Measurements from ENCODE around the gene SCUBE1. TPM values are rescaled to one million over a fixed set of nuclear protein-coding genes. Genes with fewer than 3 reads are reported as not detected.

SCUBE1 gene
- total and polyA plus RNA-seq, 2 of the 8 experiments (the other 6 are each of a cell fraction or from before 2014, with no cell fraction given), result 2.3 to 4.9 TPM

DNA sequence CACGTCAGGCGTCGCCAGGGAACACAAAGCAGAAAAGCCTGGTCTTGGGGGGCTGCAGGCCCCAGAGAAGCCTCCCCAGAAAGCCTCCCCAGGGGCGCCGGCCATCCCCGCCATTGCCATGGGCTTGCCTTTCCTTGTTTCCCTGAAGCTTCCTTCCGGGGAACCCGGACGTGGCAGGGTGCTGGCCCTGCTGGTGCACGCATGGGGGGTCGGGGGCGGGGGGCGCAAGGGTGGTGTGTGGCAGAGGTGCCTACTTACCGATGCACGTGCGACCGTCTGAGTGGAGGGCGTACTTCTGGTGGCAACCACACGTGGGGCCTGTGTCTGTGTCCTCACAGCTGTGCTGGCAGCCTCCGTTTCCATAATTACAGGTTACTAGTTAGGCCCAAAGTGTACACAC is 85.2 kb downstream of the SCUBE1 start:
- H4K8ac ChIP-seq (ENCODE audit: extremely low read depth, insufficient read depth, low read length), result no peak overlapping the region
- H3K56ac ChIP-seq (replicated peaks; ENCODE audit: insufficient read length, low read depth, low read length), result no peak overlapping the region
- H3K14ac ChIP-seq (ENCODE audit: insufficient read length), result no peak overlapping the region
- no peak overlapping the region for H3K4me3 ChIP-seq (ENCODE audit: extremely low read depth in 1 of 4, insufficient read depth in 2 of 4, low read depth in 3 of 4, low read length in 4 of 4)
- H2BK20ac ChIP-seq (ENCODE audit: low read length), result no peak overlapping the region
- H3K4ac ChIP-seq (replicated peaks; ENCODE audit: insufficient read length, low read depth, low read length), result no peak overlapping the region
- no peak overlapping the region for H3K27ac ChIP-seq (ENCODE audit: low read depth, low read length)
- H3K79me2 ChIP-seq (ENCODE audit: control insufficient read depth in 1 of 2, insufficient read depth in 2 of 2, low read length in 2 of 2), result no peaks in the 10 kb centered on the region
- no peak overlapping the region for H2BK15ac ChIP-seq (ENCODE audit: low read length)
- H3K4me1 ChIP-seq (replicated peaks in 1 of 4; ENCODE audit: control insufficient read depth in 3 of 4, insufficient read depth in 4 of 4, low read length in 3 of 4), result peaks cover 0 to 2% (median under 1%) of the 10 kb centered on the region in 4 experiments; a peak in 2 of 7 replicates
- H4K5ac ChIP-seq (ENCODE audit: insufficient read length, low read depth, low read length), result no peak overlapping the region
- H2BK120ac ChIP-seq (replicated peaks; ENCODE audit: low read depth, low read length), result no peak overlapping the region
- no peaks in the 10 kb centered on the region for H3K9me3 ChIP-seq (ENCODE audit: insufficient read depth in 2 of 2, low read depth in 1 of 2, low read length in 1 of 2)
- no peak overlapping the region for H4K91ac ChIP-seq (replicated peaks; ENCODE audit: insufficient read length, low read length)
- DNase-seq (ENCODE audit: low read depth in 1 of 2, low spot score in 2 of 2) (no peak), FAIRE-seq (no peak)
- no peak overlapping the region for H2AK5ac ChIP-seq (ENCODE audit: low read depth, low read length)
- H3K23ac ChIP-seq (ENCODE audit: insufficient read length), result no peak overlapping the region
- CTCF ChIA-PET (ENCODE audit: partially characterized antibody), result interaction anchor here (0.6 to 13.0 kb wide), 7 partner anchors 13 to 88 kb away, joined by 3 to 173 read pairs (median 4); no protein-coding TSS in a partner anchor
- no peaks in the 10 kb centered on the region for H3K79me1 ChIP-seq (ENCODE audit: low read depth, low read length)
- H3K23me2 ChIP-seq (ENCODE audit: low read depth, low read length), result no peaks in the 10 kb centered on the region
- no peak overlapping the region for H3K9ac ChIP-seq (replicated peaks in 1 of 4; ENCODE audit: extremely low read depth in 1 of 4, low read depth in 3 of 4, low read length in 3 of 4)
- H2BK12ac ChIP-seq (ENCODE audit: low read depth, low read length), result no peak overlapping the region
- POLR2A ChIA-PET (ENCODE audit: partially characterized antibody), result interaction anchor here (0.6 kb wide), 1 partner anchor 81 kb away, joined by 3 read pairs; no protein-coding TSS in a partner anchor
- H2AFZ ChIP-seq (ENCODE audit: low read length), result no peak overlapping the region
- no peak overlapping the region for H3K18ac ChIP-seq (ENCODE audit: extremely low read depth, low read length)
- 89% methylated on average over 13 of the region's 20 CpGs; no CpG with 5 or more reads in 1 of the 2 experiments for WGBS, 2 experiments (ENCODE audit: extremely low coverage in 1 of 2, insufficient coverage in 1 of 2, insufficient read length in 1 of 2, insufficient replicate concordance in 2 of 2, low coverage in 1 of 2, low lambda C conversion rate in 2 of 2, missing lambda C conversion rate in 1 of 2)
- H3K36me3 ChIP-seq (ENCODE audit: control insufficient read depth in 2 of 4, insufficient read depth in 4 of 4, low read length in 3 of 4), result no peaks in the 10 kb centered on the region
- no peaks in the 10 kb centered on the region; a peak in 3 of 7 replicates for H3K27me3 ChIP-seq (replicated peaks in 1 of 4; ENCODE audit: control insufficient read depth in 3 of 4, extremely low read depth in 1 of 4, insufficient read depth in 3 of 4, low read length in 3 of 4)
- H3K4me2 ChIP-seq (ENCODE audit: insufficient read depth in 1 of 2, low read depth in 2 of 2, low read length in 2 of 2), result no peak overlapping the region
- no peaks in the 10 kb centered on the region for H4K20me1 ChIP-seq (replicated peaks in 1 of 2; ENCODE audit: control insufficient read depth in 1 of 2, insufficient read depth in 2 of 2, low read length in 2 of 2)
- no peak overlapping the region for H2BK5ac ChIP-seq (ENCODE audit: low read depth, low read length)
